ENCODE data around the gene GRB14.

GRCh38 chr2:164447660-164448059, 173.6 kb downstream of the GRB14 start:
- no peak for TF ChIP-seq GATA2 (IDR thresholded peaks at IDR 0.05; ENCODE audit: low read depth, low read length)
- TF ChIP-seq GATA3 (IDR thresholded peaks at IDR 0.05; ENCODE audit: low read depth, low read length) = no peak

Data from SH-SY5Y (cell line).